ENCODE data around the gene BICRAL.
"Not testable (repeated sequence)": the region's sequence is repeated elsewhere in the genome, so short reads cannot be mapped to it uniquely, and the experiment has no call there.

The BICRAL gene

DNA sequence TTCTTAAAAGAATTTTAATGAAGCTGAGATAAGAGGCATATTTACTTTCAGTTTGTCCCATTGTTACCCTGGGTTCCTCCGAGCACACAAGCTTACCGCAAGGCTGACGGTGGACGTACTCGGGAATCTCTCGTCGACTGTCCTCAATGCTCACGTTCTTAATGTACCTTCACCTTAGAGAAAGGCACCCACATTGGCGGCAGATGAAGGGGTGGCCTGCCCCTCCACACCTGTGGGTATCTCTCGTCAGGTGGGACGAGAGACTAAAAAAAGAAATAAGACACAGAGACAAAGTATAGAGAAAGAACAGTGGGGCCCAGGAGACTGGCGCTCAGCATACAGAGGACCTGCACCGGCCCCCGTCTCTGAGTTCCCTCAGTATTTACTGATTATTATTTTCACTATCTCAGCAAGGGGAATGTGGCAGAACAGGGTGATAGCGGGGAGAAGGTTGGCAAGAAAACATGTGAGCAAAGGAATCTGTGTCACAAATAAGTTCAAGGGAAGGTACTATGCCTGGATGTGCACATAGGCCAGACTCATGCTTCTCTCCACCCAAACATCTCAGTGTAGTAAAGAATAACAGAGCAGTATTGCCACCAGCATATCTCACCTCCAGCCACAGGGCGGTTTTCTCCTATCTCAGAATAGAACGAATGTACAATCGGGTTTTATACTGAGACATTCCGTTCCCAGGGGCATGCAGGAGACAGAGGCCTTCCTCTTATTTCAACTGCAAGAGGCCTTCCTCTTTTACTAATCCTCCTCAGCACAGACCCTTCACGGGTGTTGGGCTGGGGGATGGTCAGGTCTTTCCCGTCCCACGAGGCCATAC lies 120.8 kb downstream of the BICRAL start:
- DNase-seq, result not testable (repeated sequence)

- DNase-seq, result no peak
Observed at GRCh38 chr6:42904467-42904866, 122.6 kb downstream of the BICRAL start.

GRCh38 chr6:42907336-42907735 lies 125.5 kb downstream of the BICRAL start:
- DNase-seq, result no peak

DNA sequence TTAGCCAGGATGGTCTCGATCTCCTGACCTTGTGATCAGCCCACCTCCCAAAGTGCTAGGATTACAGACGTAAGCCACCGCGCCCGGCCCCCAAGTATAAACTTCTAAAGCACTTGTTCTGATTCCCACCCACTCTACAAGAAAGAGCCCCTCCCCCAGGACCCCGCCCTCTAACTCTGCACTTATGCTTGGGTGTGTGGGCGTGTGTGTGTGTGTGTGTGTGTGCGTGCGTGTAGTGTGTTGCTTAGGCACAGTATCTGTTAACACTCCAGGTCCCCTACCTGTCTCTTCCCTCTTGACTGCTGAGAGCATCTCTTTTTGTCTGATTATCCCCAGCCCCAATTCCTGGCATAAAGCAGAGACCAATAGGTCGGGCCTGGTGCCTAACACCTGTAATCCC lies 128.0 kb downstream of the BICRAL start:
- DNase-seq, result no peak

DNA sequence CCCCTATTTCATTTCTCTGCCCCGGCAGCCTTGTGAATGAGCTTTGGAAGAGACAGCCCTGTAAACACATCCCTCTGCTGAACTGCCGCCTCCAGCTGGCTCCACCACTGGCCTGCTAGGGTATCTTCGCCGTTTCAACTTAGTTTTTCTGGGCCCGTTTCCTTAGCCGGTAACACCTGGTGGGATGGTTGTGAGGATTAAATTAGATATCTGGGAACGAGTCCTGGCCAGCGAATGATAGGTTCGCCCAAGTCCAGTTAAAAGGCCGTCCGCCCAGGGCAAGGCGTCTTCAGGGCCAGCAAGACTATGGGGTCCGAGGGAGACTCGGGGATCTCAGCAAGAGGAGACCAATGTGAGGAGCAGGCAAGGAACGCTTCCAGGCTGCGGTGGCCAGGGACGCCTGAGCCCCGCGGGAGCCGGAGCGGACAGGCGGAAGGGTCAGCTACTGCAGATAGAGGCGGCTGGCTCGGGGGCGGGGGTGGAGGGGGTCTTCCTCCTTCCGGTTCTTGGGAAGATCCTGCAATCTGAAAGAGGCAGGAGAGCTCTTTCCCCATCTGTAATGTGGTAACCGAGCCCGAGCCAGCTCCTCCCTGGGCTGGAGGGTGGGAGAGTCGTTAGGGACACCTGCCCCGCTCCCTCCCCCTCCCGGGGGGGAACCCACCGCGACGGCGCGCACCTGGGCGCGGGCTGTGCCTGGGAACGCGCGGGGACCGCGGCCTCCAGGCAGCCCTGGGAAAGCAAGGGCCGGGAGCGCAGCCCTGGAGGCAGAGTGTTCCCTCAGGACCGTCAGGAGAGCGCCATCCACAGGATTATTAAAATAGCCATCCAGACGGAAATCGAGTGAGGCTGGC lies 129.5 kb downstream of the BICRAL start:
- DNase-seq, result no peak

- no peak for DNase-seq
Observed at GRCh38 chr6:42914546-42914945, 132.7 kb downstream of the BICRAL start.

- no peak for DNase-seq
Observed at GRCh38 chr6:42915732-42916131, 133.9 kb downstream of the BICRAL start, which contains the start of gene PTCRA. Gene PTCRA, plus strand, starts transcription at chr6:42916053. Its CDS starts 17 bp downstream, at chr6:42916070.

DNA sequence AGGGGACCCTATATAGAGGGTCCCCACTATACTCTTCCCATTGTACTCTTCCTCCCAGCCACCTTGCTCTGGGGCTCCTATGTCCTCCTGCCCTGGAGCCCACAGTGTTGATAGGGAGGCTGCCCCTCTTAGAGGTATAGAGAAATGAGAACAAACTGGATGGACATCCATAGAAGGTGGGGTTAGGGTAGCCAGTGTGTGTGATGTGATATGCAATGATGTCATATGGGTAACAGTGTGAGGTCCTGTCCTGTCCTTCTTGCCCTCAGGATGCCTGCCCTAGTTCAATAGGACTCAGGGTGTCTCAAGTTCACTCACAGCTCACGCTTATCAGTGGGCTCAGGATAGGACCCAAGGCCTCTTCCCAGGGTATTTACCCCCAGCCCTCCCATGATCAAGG lies 134.4 kb downstream of the BICRAL start:
- no peak for DNase-seq
